B cell (primary cell): ENCODE measurements around the gene LRRC63. TPM values are rescaled to one million over a fixed set of nuclear protein-coding genes. Genes with fewer than 3 reads are reported as not detected.

Experiments
- ATAC-seq: fragments of 200-7000 bp; cut with Tn5 transposase; one replicate; pipeline ENCODE4 v1.10.0; 2021; ENCODE audit warnings: low read depth, mild to moderate bottlenecking, moderate number of reproducible peaks, moderate library complexity
- CTCF ChIA-PET: fragments of 350-600 bp; sonication (Branson Sonifier 250); formaldehyde crosslinking; loops from one replicate; lab custom pipeline; 2021; ENCODE audit warnings: antibody characterized with exemption, inconsistent platforms; lab: Charles Lee
- POLR2A ChIA-PET: fragments of 350-600 bp; sonication (Branson Sonifier 250); formaldehyde crosslinking; loops from one replicate; lab custom pipeline; 2021; ENCODE audit warnings: antibody characterized with exemption; lab: Charles Lee
- DNase-seq: peaks from one replicate; pipeline ENCODE4 v3.0.0; 2013
- H2AFZ ChIP-seq: 2 replicates; pipeline ENCODE4 v1.6.1; 2012; ENCODE audit warnings: mild to moderate bottlenecking, low read depth, low read length; ENCODE audit not compliant: insufficient read depth, poor library complexity, severe bottlenecking
- H3K27ac ChIP-seq, 2 donors: 1 replicate in 1 of 2; 2 replicates in 1 of 2; pipeline ENCODE4 v1.5.1; 2012 to 2013; ENCODE audit warnings: low read length in 2 of 2, mild to moderate bottlenecking in 2 of 2, moderate library complexity in 1 of 2
- H3K27me3 ChIP-seq, 4 experiments: fragments of 200-600 bp in 1 of 4; sonication (generic) in 1 of 4; replicated peaks in 1 of 4; 1 replicate in 2 of 4; 2 replicates in 2 of 4; pipeline versions ENCODE4 v1.6.1 to v1.7.0; 2013 to 2016; ENCODE audit warnings: low read length in 3 of 4, mild to moderate bottlenecking in 2 of 4, mixed read lengths in 1 of 4, moderate library complexity in 1 of 4; ENCODE audit not compliant: insufficient read depth in 4 of 4, control insufficient read depth in 3 of 4; ENCODE audit errors: control extremely low read depth in 1 of 4
- H3K36me3 ChIP-seq, 2 experiments: replicated peaks in 1 of 2; 1 replicate in 1 of 2; 2 replicates in 1 of 2; pipeline versions ENCODE4 v1.6.1 to v1.7.1; 2013; ENCODE audit warnings: low read length in 1 of 2; ENCODE audit not compliant: insufficient read depth in 2 of 2, control insufficient read depth in 1 of 2; ENCODE audit errors: control extremely low read depth in 1 of 2, extremely low read depth in 1 of 2
- H3K4me1 ChIP-seq, 2 donors: fragments of 200-600 bp in 1 of 2; sonication (generic) in 1 of 2; 1 replicate in 1 of 2; 2 replicates in 1 of 2; pipeline versions ENCODE4 v1.5.1 to v1.6.1; 2013 to 2017; ENCODE audit warnings: low read length in 2 of 2; ENCODE audit not compliant: control insufficient read depth in 2 of 2, insufficient read depth in 2 of 2
- H3K4me2 ChIP-seq: replicated peaks from 2 replicates; pipeline ENCODE3; 2012; ENCODE audit warnings: mild to moderate bottlenecking, low read depth, low read length; ENCODE audit not compliant: poor library complexity, severe bottlenecking
- H3K4me3 ChIP-seq, 5 experiments: fragments of 200-600 bp in 1 of 5; sonication (generic) in 1 of 5; 1 replicate in 3 of 5; 2 replicates in 2 of 5; pipeline versions ENCODE4 v1.5.1 to v1.7.0; 2011 to 2016; ENCODE audit warnings: low read length in 4 of 5, mild to moderate bottlenecking in 4 of 5, low read depth in 2 of 5, control low read depth in 1 of 5, moderate library complexity in 1 of 5; ENCODE audit not compliant: insufficient read depth in 1 of 5; ENCODE audit errors: control extremely low read depth in 1 of 5, extremely low read depth in 1 of 5
- H3K79me2 ChIP-seq: fragments of 200-600 bp; sonication (generic); one replicate; pipeline ENCODE4 v1.6.0; 2016; ENCODE audit warnings: low read length; ENCODE audit not compliant: control insufficient read depth, insufficient read depth
- H3K9ac ChIP-seq: fragments of 200-600 bp; sonication (generic); 2 replicates; pipeline ENCODE4 v1.6.1; 2017; ENCODE audit warnings: mild to moderate bottlenecking, low read length, moderate library complexity
- H3K9me3 ChIP-seq, 3 donors: one replicate each; pipeline versions ENCODE4 v1.6.1 to v1.7.1; 2013; ENCODE audit warnings: low read length in 2 of 3; ENCODE audit not compliant: control insufficient read depth in 2 of 3, insufficient read depth in 1 of 3; ENCODE audit errors: control extremely low read depth in 1 of 3
- H4K20me1 ChIP-seq: 2 replicates; pipeline ENCODE4 v1.6.0; 2012; ENCODE audit warnings: mild to moderate bottlenecking, low read length; ENCODE audit not compliant: insufficient read depth, control insufficient read depth, poor library complexity, severe bottlenecking
- H3K27ac Mint-ChIP-seq: one replicate; pipeline ENCODE4 v1.8.0; 2021; ENCODE audit warnings: mixed read lengths
- H3K27me3 Mint-ChIP-seq: one replicate; pipeline ENCODE4 v1.8.0; 2021; ENCODE audit warnings: mixed read lengths
- H3K4me1 Mint-ChIP-seq: one replicate; pipeline ENCODE4 v1.8.0; 2021; ENCODE audit warnings: mixed read lengths
- H3K4me3 Mint-ChIP-seq: one replicate; pipeline ENCODE4 v1.8.0; 2021; ENCODE audit warnings: mixed read lengths
- H3K9me3 Mint-ChIP-seq: one replicate; pipeline ENCODE4 v1.8.0; 2022; ENCODE audit warnings: mixed read lengths; ENCODE audit not compliant: insufficient read depth
- CTCF ChIP-seq: fragments of 200-600 bp; IDR thresholded peaks from one replicate; pipeline ENCODE4 v1.8.0; 2022; ENCODE audit warnings: antibody characterized with exemption, mild to moderate bottlenecking
- EZH2 ChIP-seq: IDR thresholded peaks from 2 replicates; pipeline ENCODE4 v1.6.1; 2012; ENCODE audit warnings: borderline replicate concordance, low read depth, mild to moderate bottlenecking, moderate library complexity, low read length; ENCODE audit not compliant: insufficient read depth, poor library complexity, severe bottlenecking
- WGBS: methylation state at CpG from one replicate; pipeline ENCODE4 v1.1.5; 2013; ENCODE audit warnings: missing lambda C conversion rate; ENCODE audit not compliant: insufficient coverage; 5-methylcytosine and 5-hydroxymethylcytosine counted together
- intact Hi-C: fragments of 100-400 bp; cut with micrococcal nuclease; formaldehyde crosslinking; loops from one replicate; pipeline ENCODE4 v1.10.0; 2022
- polyA plus RNA-seq: library from polyadenylated mRNA; depleted of rRNA; stranded (reverse); fragments of >200 nt; gene quantifications from 2 replicates; pipeline ENCODE4 v1.2.3, GENCODE V29; 2012
- total RNA-seq, 2 donors: library from RNA; stranded (reverse); fragments of 120-200 nt in 1 of 2; gene quantifications; 1 replicate in 1 of 2; 2 replicates in 1 of 2; pipeline versions ENCODE4 v1.2.3 to v1.2.4, GENCODE V29; 2013 to 2022

LRRC63 gene
- total and polyA plus RNA-seq, 2 donors (not counting 1 experiment from before 2014, with no cell fraction given): 0.06 to 0.25 TPM

GRCh38 chr13:46168341-46168740 lies 43.4 kb upstream of the LRRC63 start:
- ChIA-PET CTCF (interaction anchor here (1.2 to 17.4 kb wide), 8 partner anchors 8 to 42 kb away, joined by 3 to 225 read pairs (median 10); partner anchors contain the start of gene LCP1), POLR2A (no interaction called here)
- Histone ChIP-seq H3K27ac (peak overlapping the region; percentile 5 to 91), H3K79me2 (peaks cover 100% of the 10 kb centered on the region), H4K20me1 (peaks cover 97% of the 10 kb centered on the region), H2AFZ (no peak overlapping the region), H3K4me2 (peak overlapping the region; percentile 48), H3K36me3 (peaks cover 4 to 15% of the 10 kb centered on the region in 2 experiments), H3K9ac (peak overlapping the region; percentile 17), H3K4me1 (peaks cover 92 to 98% of the 10 kb centered on the region in 2 donors), H3K9me3 (no peaks in the 10 kb centered on the region), H3K27me3 (no peaks in the 10 kb centered on the region), H3K4me3 (no peak overlapping the region)
- intact Hi-C loops: no loop called here
- peak overlapping the region; percentile 94 for H3K27ac Mint-ChIP-seq
- peak; percentile 18 for ATAC-seq
- WGBS: 22% methylated on average over 8 of the region's 8 CpGs
- H3K4me3 Mint-ChIP-seq: peak overlapping the region; percentile 40
- TF ChIP-seq EZH2 (no peak), CTCF (no peak)
- DNase-seq: peak; percentile 69
- no peaks in the 10 kb centered on the region for H3K9me3 Mint-ChIP-seq
- H3K27me3 Mint-ChIP-seq: no peaks in the 10 kb centered on the region
- peaks cover 90% of the 10 kb centered on the region for H3K4me1 Mint-ChIP-seq

DNA sequence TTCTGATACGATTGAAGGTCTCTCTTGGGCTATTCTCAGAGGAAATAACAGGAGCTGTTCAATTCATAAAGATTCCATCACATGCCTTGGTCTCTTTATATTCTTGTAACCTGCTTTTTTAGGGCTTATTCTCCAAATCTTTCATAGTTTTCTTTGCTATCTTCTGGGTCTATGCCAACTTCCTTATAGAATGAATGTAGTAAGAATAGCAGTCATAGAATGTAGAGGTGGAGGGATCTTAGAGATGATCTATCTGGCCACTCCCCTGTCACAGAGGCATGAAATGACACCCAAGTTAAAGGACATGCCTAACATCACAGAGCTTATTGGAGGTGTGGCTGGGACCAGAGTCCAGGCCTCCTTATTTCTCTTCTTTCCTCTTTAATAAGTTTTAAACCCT lies 42.9 kb upstream of the LRRC63 start:
- Histone ChIP-seq H3K4me3 (no peak overlapping the region), H3K79me2 (peaks cover 100% of the 10 kb centered on the region), H3K36me3 (peaks cover 4 to 15% of the 10 kb centered on the region in 2 experiments), H3K4me1 (peaks cover 94 to 100% of the 10 kb centered on the region in 2 donors), H4K20me1 (peaks cover 96% of the 10 kb centered on the region), H3K9me3 (no peaks in the 10 kb centered on the region), H2AFZ (no peak overlapping the region), H3K4me2 (peak overlapping the region; percentile 48), H3K9ac (no peak overlapping the region), H3K27me3 (no peaks in the 10 kb centered on the region), H3K27ac (peak overlapping the region; percentile 5 to 91)
- DNase-seq (no peak), ATAC-seq (no peak)
- no CpG with 5 or more reads among the region's 1 CpG for WGBS
- Mint-ChIP-seq H3K27me3 (no peaks in the 10 kb centered on the region), H3K27ac (peak overlapping the region; percentile 94), H3K4me1 (peaks cover 93% of the 10 kb centered on the region), H3K9me3 (no peaks in the 10 kb centered on the region), H3K4me3 (peak overlapping the region; percentile 40)
- no peak for TF ChIP-seq CTCF
- TF ChIP-seq EZH2: no peak
- intact Hi-C loops: no loop called here
- ChIA-PET POLR2A (no interaction called here), CTCF (interaction anchor here (1.2 to 17.4 kb wide), 8 partner anchors 8 to 42 kb away, joined by 3 to 225 read pairs (median 10); partner anchors contain the start of gene LCP1)
